GM23338 (cell line): ENCODE data around the gene OR2T6.

Source experiments
- CTCF ChIP-seq, 2 experiments: fragments of 200-600 bp in 1 of 2; sonication (generic) in 1 of 2; conservative IDR thresholded peaks; 2 replicates each; pipeline versions ENCODE4 v1.5.1 to v1.6.1; 2016 to 2017; ENCODE audit warnings: antibody characterized with exemption in 2 of 2, low read depth in 2 of 2, mild to moderate bottlenecking in 2 of 2, moderate library complexity in 1 of 2
- ETS1 ChIP-seq: IDR thresholded peaks from 2 replicates; pipeline ENCODE4 v1.6.1; 2016; ENCODE audit warnings: antibody characterized with exemption
- EZH2 ChIP-seq: fragments of 200-600 bp; sonication (generic); IDR thresholded peaks from one replicate; pipeline ENCODE4 v1.8.0; 2017; ENCODE audit warnings: antibody characterized with exemption, mild to moderate bottlenecking, low read depth; ENCODE audit not compliant: unreplicated experiment
- EZH2phosphoT487 ChIP-seq: fragments of 200-600 bp; sonication (generic); IDR thresholded peaks from one replicate; pipeline ENCODE4 v1.8.1; 2018; ENCODE audit warnings: antibody characterized with exemption; ENCODE audit not compliant: unreplicated experiment
- NANOG ChIP-seq: IDR thresholded peaks from 2 replicates; pipeline ENCODE4 v1.6.1; 2016; ENCODE audit warnings: antibody characterized with exemption, borderline replicate concordance
- POLR2AphosphoS5 ChIP-seq: IDR thresholded peaks from 2 replicates; pipeline ENCODE4 v1.6.1; 2016; ENCODE audit warnings: antibody characterized with exemption, low read depth
- REST ChIP-seq: IDR thresholded peaks from one replicate; pipeline ENCODE4 v1.6.1; 2018; ENCODE audit warnings: antibody characterized with exemption; ENCODE audit not compliant: unreplicated experiment
- ZNF331 ChIP-seq: fragments of 250-450 bp; sonication (Bioruptor Pico); IDR thresholded peaks from 2 replicates; pipeline ENCODE4 v1.5.0; 2020; ENCODE audit warnings: low read depth, mild to moderate bottlenecking, moderate library complexity

GRCh38 chr1:248375446-248375845 lies at the start of gene OR2T6:
- no peak for TF ChIP-seq EZH2
- TF ChIP-seq CTCF (conservative IDR thresholded peaks at IDR 0.05; ENCODE audit: low read depth in 2 of 2), result no peak
- TF ChIP-seq POLR2AphosphoS5, result no peak
- TF ChIP-seq EZH2phosphoT487, result no peak
- no peak for TF ChIP-seq ZNF331 (CRISPR knock-in tag)
- no peak for TF ChIP-seq REST
- no peak for TF ChIP-seq NANOG
- TF ChIP-seq ETS1, result no peak
